CD14-positive monocyte (primary cell): Measurements from ENCODE around the gene MCCD1. TPM values are rescaled to one million over a fixed set of nuclear protein-coding genes. Genes with fewer than 3 reads are reported as not detected.

ENCODE experiments used
- DNase-seq, 3 donors: peaks; one replicate each; pipeline ENCODE4 v3.0.0-alpha.2; 2011 to 2022
- H2AFZ ChIP-seq: 2 replicates; pipeline ENCODE4 v1.6.0; 2012; ENCODE audit warnings: mild to moderate bottlenecking, low read depth, low read length, inconsistent platforms; ENCODE audit not compliant: insufficient read depth, poor library complexity, severe bottlenecking
- H3K27ac ChIP-seq, 2 donors: 1 replicate in 1 of 2; 2 replicates in 1 of 2; pipeline ENCODE4 v1.5.1; 2012 to 2013; ENCODE audit warnings: low read length in 2 of 2, control low read depth in 1 of 2, inconsistent platforms in 1 of 2, low read depth in 1 of 2, mild to moderate bottlenecking in 1 of 2
- H3K27me3 ChIP-seq, 2 donors: one replicate each; pipeline versions ENCODE4 v1.6.0 to v1.6.1; 2011 to 2013; ENCODE audit warnings: low read length in 2 of 2; ENCODE audit not compliant: control insufficient read depth in 2 of 2, insufficient read depth in 2 of 2
- H3K36me3 ChIP-seq, 2 donors: replicated peaks in 1 of 2; 1 replicate in 1 of 2; 2 replicates in 1 of 2; pipeline versions ENCODE4 v1.5.1 to v1.6.1; 2012 to 2013; ENCODE audit warnings: low read length in 2 of 2, control low read depth in 1 of 2, inconsistent platforms in 1 of 2, mild to moderate bottlenecking in 1 of 2; ENCODE audit not compliant: insufficient read depth in 2 of 2, control insufficient read depth in 1 of 2
- H3K4me1 ChIP-seq, 2 donors: 1 replicate in 1 of 2; 2 replicates in 1 of 2; pipeline versions ENCODE4 v1.5.1 to v1.6.1; 2012 to 2013; ENCODE audit warnings: low read length in 2 of 2, control low read depth in 1 of 2, inconsistent platforms in 1 of 2, mild to moderate bottlenecking in 1 of 2, moderate library complexity in 1 of 2; ENCODE audit not compliant: insufficient read depth in 2 of 2, control insufficient read depth in 1 of 2
- H3K4me2 ChIP-seq: replicated peaks from 2 replicates; pipeline ENCODE3; 2012; ENCODE audit warnings: low read length, moderate library complexity, mild to moderate bottlenecking; ENCODE audit not compliant: poor library complexity, severe bottlenecking; ENCODE audit errors: extremely low read depth
- H3K4me3 ChIP-seq, 3 experiments: fragments of 200-600 bp in 1 of 3; sonication (generic) in 1 of 3; replicated peaks in 1 of 3; 1 replicate in 2 of 3; 2 replicates in 1 of 3; pipeline ENCODE4 v1.5.1; 2011 to 2013; ENCODE audit warnings: low read length in 3 of 3, mild to moderate bottlenecking in 3 of 3, control low read depth in 2 of 3, low read depth in 2 of 3, inconsistent platforms in 1 of 3, moderate library complexity in 1 of 3
- H3K79me2 ChIP-seq: 2 replicates; pipeline ENCODE4 v1.6.0; 2012; ENCODE audit warnings: mild to moderate bottlenecking, control low read depth, inconsistent platforms, low read length, moderate library complexity; ENCODE audit not compliant: insufficient read depth
- H3K9ac ChIP-seq: 2 replicates; pipeline ENCODE4 v1.6.0; 2017; ENCODE audit warnings: low read length, mild to moderate bottlenecking; ENCODE audit not compliant: insufficient read depth, poor library complexity, severe bottlenecking
- H3K9me3 ChIP-seq, 2 donors: replicated peaks in 1 of 2; 1 replicate in 1 of 2; 2 replicates in 1 of 2; pipeline versions ENCODE4 v1.5.1 to v1.6.1; 2012 to 2013; ENCODE audit warnings: low read length in 2 of 2, control low read depth in 1 of 2; ENCODE audit not compliant: control insufficient read depth in 1 of 2, insufficient read depth in 1 of 2
- H4K20me1 ChIP-seq: 2 replicates; pipeline ENCODE4 v1.6.0; 2012; ENCODE audit warnings: mild to moderate bottlenecking, low read length, control low read depth, moderate library complexity; ENCODE audit not compliant: insufficient read depth
- H3K27ac Mint-ChIP-seq, 7 donors: one replicate each; pipeline ENCODE4 v1.8.0; 2020; ENCODE audit warnings: mild to moderate bottlenecking in 7 of 7, mixed read lengths in 7 of 7, moderate library complexity in 6 of 7, inconsistent platforms in 2 of 7
- H3K27me3 Mint-ChIP-seq, 3 donors: one replicate each; pipeline ENCODE4 v1.8.0; 2021 to 2022; ENCODE audit warnings: low read depth in 3 of 3, mild to moderate bottlenecking in 3 of 3, mixed read lengths in 3 of 3, moderate library complexity in 3 of 3, inconsistent platforms in 1 of 3
- H3K36me3 Mint-ChIP-seq, 2 donors: one replicate each; pipeline ENCODE4 v1.8.0; 2020; ENCODE audit warnings: mixed read lengths in 2 of 2, inconsistent platforms in 1 of 2, mild to moderate bottlenecking in 1 of 2
- H3K4me1 Mint-ChIP-seq: one replicate; pipeline ENCODE4 v1.8.0; 2020; ENCODE audit warnings: mild to moderate bottlenecking, mixed read lengths
- H3K4me3 Mint-ChIP-seq, 2 donors: one replicate each; pipeline ENCODE4 v1.8.0; 2020; ENCODE audit warnings: mild to moderate bottlenecking in 2 of 2, mixed read lengths in 2 of 2, moderate library complexity in 1 of 2
- H3K9me3 Mint-ChIP-seq, 7 donors: one replicate each; pipeline ENCODE4 v1.8.0; 2020 to 2022; ENCODE audit warnings: mixed read lengths in 7 of 7, mild to moderate bottlenecking in 6 of 7, moderate library complexity in 6 of 7, inconsistent platforms in 2 of 7
- WGBS: methylation state at CpG from one replicate; pipeline ENCODE4 v1.1.5; 2013; ENCODE audit warnings: missing lambda C conversion rate; ENCODE audit not compliant: insufficient coverage; 5-methylcytosine and 5-hydroxymethylcytosine counted together
- intact Hi-C, 2 donors: fragments of 100-400 bp; cut with micrococcal nuclease; formaldehyde crosslinking; loops; one replicate each; pipeline versions ENCODE4 v1.15.0 to v1.15.1; 2023
- polyA plus RNA-seq, 3 donors: library from polyadenylated mRNA; depleted of rRNA in 1 of 3; unstranded in 2 of 3; stranded (reverse) in 1 of 3; fragments of 300-500 nt in 2 of 3; fragments of >200 nt in 1 of 3; fragmentation: Illumina TruSeq in 2 of 3; gene quantifications; 1 replicate in 2 of 3; 2 replicates in 1 of 3; pipeline ENCODE4 v1.2.3, GENCODE V29; 2012 to 2021
- TF ChIP-seq, protein P1 (sequence below): fragments of 200-600 bp; IDR thresholded peaks from one replicate; pipeline ENCODE4 v1.8.0; 2022; ENCODE audit warnings: antibody characterized with exemption, mild to moderate bottlenecking

The MCCD1 gene
- polyA plus RNA-seq, 3 donors = not detected

DNA sequence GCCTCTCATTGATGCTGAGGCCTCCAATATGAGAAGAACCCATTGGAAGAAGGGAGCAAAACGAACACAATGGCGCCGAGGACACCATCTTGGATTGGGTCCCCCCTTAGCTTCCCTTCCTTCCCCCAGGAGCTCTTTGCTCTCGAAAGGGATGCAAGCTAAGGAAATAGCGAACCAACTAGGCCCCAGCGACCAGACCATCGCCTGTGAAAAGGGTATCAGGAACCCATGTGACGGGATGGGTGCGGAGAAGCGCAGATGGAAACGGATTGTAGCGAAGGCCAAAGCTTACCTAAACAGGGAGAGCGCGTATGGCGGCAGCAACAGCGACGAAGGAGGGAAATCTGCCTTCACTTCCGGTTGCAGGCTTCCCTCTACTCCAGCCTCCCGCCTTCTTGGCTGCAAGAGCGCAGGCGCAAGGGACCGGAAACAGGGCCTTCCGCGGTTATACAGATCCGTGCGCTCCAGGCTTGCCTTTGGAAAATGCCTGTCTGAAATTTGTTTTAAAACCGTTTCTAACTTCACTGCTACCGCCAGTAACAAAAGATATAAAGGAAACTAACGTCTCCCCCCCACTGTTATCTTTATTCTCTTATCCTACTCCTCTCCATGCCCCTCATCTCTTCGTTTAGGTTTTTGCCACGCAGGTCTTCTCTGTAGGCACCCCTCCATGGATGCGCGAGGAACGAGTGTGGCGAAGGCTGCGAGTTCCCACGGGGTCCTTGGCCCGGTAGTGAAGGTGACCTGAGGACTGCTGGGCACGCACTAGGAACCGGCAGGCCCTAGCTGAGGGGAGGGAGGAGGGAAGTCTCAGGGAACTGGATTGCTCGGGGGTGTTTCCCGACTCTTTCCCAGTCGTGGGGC, 13.1 kb downstream of the MCCD1 start, which contains the start of gene DDX39B:
TSS of gene DDX39B (minus strand) at position 346 of the 864 bp plus-strand sequence. CDS start 1,471 bp downstream, outside the sequence.
- WGBS = under 1% methylated on average over 34 of the region's 43 CpGs

DNA sequence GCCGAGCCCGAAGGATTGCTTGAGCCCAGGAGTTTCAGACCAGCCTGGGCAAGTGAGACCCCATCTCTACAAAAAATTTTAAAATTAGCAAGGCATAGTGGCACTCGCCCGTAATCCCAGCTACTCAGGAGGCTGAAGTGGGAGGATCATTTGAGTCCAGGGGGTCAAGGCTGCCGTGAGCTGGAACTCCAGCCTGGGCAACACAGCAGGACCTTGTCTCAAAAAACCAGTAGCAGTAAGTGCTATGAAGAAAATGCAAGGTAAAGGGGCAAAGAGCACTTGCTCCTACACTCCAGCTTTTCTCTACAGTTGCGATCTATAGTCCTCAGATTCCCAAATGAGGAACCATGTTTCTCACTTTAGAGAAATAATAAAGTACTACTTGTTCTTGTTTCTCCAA, 14.9 kb downstream of the MCCD1 start:
- no peak for DNase-seq
- Histone ChIP-seq H3K9ac (no peak overlapping the region), H3K4me2 (no peak overlapping the region), H3K4me3 (no peak overlapping the region), H3K79me2 (peaks cover 61% of the 10 kb centered on the region), H3K4me1 (peaks cover 49 to 60% of the 10 kb centered on the region in 2 donors), H3K36me3 (peaks cover 16 to 18% of the 10 kb centered on the region in 2 donors), H4K20me1 (peaks cover 24% of the 10 kb centered on the region), H3K27ac (no peak overlapping the region), H3K27me3 (no peaks in the 10 kb centered on the region), H2AFZ (no peak overlapping the region), H3K9me3 (no peaks in the 10 kb centered on the region)
- Mint-ChIP-seq H3K36me3 (peaks cover 19% of the 10 kb centered on the region in 2 donors), H3K4me1 (peaks cover 56% of the 10 kb centered on the region), H3K27me3 (no peaks in the 10 kb centered on the region), H3K9me3 (peaks cover 0 to 2% (median 0%) of the 10 kb centered on the region in 7 donors), H3K4me3 (no peak overlapping the region), H3K27ac (peak overlapping the region in 3 of 7 donors; percentile 32 to 72 (median 38))
- WGBS = 90% methylated on average over 2 of the region's 6 CpGs
- intact Hi-C loops = loop anchor here (5.0 to 10.0 kb wide), 7 partner anchors 46 to 411 kb away; partner anchors contain the start of genes MICB (in 2 of the 2), CLIC1 (in 1 of the 2), CSNK2B (in 1 of the 2) and LY6G5B (in 1 of the 2)
- TF ChIP-seq, protein P1, sequence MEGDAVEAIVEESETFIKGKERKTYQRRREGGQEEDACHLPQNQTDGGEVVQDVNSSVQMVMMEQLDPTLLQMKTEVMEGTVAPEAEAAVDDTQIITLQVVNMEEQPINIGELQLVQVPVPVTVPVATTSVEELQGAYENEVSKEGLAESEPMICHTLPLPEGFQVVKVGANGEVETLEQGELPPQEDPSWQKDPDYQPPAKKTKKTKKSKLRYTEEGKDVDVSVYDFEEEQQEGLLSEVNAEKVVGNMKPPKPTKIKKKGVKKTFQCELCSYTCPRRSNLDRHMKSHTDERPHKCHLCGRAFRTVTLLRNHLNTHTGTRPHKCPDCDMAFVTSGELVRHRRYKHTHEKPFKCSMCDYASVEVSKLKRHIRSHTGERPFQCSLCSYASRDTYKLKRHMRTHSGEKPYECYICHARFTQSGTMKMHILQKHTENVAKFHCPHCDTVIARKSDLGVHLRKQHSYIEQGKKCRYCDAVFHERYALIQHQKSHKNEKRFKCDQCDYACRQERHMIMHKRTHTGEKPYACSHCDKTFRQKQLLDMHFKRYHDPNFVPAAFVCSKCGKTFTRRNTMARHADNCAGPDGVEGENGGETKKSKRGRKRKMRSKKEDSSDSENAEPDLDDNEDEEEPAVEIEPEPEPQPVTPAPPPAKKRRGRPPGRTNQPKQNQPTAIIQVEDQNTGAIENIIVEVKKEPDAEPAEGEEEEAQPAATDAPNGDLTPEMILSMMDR = no peak

More for the DNA sequence above, 13.1 kb downstream of the MCCD1 start, which contains the start of gene DDX39B:
- H3K27ac ChIP-seq = peak within 1 kb of the TSS; percentile 96 to 97
- no peaks in the 10 kb centered on the region for H3K27me3 ChIP-seq
- no peaks in the 10 kb centered on the region for H3K27me3 Mint-ChIP-seq
- peak within 1 kb of the TSS; percentile 97 for H3K4me2 ChIP-seq
- H3K9me3 ChIP-seq = no peaks in the 10 kb centered on the region
- TF ChIP-seq, protein P1 = no peak
- H3K4me3 ChIP-seq = peak within 1 kb of the TSS; percentile 63 to 95 (median 85)
- peak within 1 kb of the TSS; percentile 90 for H3K9ac ChIP-seq
- H3K79me2 ChIP-seq = peaks cover 65% of the 10 kb centered on the region
- H3K36me3 ChIP-seq = peaks cover 33 to 35% of the 10 kb centered on the region in 2 donors
- peaks cover 0 to 2% (median 0%) of the 10 kb centered on the region in 7 donors for H3K9me3 Mint-ChIP-seq
- peak within 1 kb of the TSS; percentile 86 for H2AFZ ChIP-seq
- peaks cover 30 to 36% of the 10 kb centered on the region in 2 donors for H3K36me3 Mint-ChIP-seq
- peak within 1 kb of the TSS; percentile 98 to 100 (median 99) for H3K27ac Mint-ChIP-seq
- peaks cover 34 to 45% of the 10 kb centered on the region in 2 donors for H3K4me1 ChIP-seq
- peaks cover 40% of the 10 kb centered on the region for H3K4me1 Mint-ChIP-seq
- peaks cover 42% of the 10 kb centered on the region for H4K20me1 ChIP-seq
- peak; percentile 96 to 98 (median 97) for DNase-seq
- peak within 1 kb of the TSS; percentile 95 to 96 for H3K4me3 Mint-ChIP-seq
- intact Hi-C loops = loop anchor here (5.0 to 10.0 kb wide), 7 partner anchors 45 to 413 kb away; partner anchors contain the start of genes MICB (in 2 of the 2), CLIC1 (in 1 of the 2), CSNK2B (in 1 of the 2) and LY6G5B (in 1 of the 2)
